ENCODE results near the gene FGF14. TPM values are rescaled to one million over a fixed set of nuclear protein-coding genes. Genes with fewer than 3 reads are reported as not detected.

Gene FGF14
- polyA plus RNA-seq, 1 donor (not counting 4 experiments of a cell fraction or from before 2014, with no cell fraction given): 0.09 TPM

DNA sequence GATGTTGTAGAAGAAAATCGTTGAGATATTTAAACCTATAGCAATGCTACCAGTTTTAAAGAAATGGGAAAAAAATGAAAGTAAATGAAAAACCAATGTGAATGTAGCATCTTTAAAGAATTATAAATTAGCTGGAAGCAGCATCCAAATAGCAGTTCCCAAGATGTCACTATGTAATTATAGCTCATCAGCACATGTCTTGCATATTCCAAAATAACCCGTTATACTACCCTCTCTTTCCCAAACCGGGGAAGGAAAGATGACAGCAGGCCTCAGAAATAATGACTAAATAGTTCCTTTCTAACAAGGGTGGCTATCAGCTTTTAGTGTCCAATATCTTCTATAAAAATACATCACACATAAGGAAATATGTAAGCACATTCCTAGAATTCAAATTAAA lies 140.5 kb downstream of the FGF14 start:
- dilution Hi-C loops (cut with MboI; ENCODE audit: extremely low pct_ligation_motif_present, low sequenced_read_pairs): no loop called here
- FAIRE-seq: no peak
- TF ChIP-seq EZH2 (IDR thresholded peaks at IDR 0.05; ENCODE audit: low read length): no peak
- TF ChIP-seq, protein P1, sequence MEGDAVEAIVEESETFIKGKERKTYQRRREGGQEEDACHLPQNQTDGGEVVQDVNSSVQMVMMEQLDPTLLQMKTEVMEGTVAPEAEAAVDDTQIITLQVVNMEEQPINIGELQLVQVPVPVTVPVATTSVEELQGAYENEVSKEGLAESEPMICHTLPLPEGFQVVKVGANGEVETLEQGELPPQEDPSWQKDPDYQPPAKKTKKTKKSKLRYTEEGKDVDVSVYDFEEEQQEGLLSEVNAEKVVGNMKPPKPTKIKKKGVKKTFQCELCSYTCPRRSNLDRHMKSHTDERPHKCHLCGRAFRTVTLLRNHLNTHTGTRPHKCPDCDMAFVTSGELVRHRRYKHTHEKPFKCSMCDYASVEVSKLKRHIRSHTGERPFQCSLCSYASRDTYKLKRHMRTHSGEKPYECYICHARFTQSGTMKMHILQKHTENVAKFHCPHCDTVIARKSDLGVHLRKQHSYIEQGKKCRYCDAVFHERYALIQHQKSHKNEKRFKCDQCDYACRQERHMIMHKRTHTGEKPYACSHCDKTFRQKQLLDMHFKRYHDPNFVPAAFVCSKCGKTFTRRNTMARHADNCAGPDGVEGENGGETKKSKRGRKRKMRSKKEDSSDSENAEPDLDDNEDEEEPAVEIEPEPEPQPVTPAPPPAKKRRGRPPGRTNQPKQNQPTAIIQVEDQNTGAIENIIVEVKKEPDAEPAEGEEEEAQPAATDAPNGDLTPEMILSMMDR (optimal IDR thresholded peaks at IDR 0.05 in 1 of 3, IDR thresholded peaks at IDR 0.05 in 1 of 3, conservative IDR thresholded peaks at IDR 0.05 in 1 of 3; ENCODE audit: extremely low read depth in 1 of 3, insufficient read depth in 2 of 3, low read length in 3 of 3): no peak

DNA sequence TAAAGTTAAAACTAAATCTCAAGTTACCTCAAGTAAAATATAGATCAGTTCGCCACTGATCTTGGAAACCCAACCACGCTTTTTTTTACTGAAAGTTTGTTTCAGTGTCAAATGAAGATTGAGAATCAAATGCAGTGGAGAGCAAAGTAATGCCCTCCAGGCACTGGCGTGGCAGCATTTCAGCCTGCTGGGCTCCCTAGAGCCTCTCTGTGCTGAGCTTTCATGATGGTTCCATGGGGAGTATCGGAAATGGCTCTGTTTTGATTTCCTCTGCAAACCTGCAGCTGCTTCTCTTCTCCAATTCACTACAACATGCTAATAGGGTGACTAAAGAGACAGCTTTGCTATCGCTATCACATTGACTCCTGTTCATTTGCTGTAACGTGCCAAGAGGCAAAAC lies 141.6 kb downstream of the FGF14 start:
- H3K9me3 ChIP-seq (ENCODE audit: control insufficient read depth, low read depth, low read length): no peaks in the 10 kb centered on the region
- H3K4me2 ChIP-seq (ENCODE audit: control insufficient read depth, extremely low read depth, insufficient read depth, low read depth, low read length): no peak overlapping the region
- H3K27ac ChIP-seq (ENCODE audit: control insufficient read depth, insufficient read depth, low read length): no peak overlapping the region
- H2AFZ ChIP-seq (ENCODE audit: control insufficient read depth, low read length): no peak overlapping the region
- no peak overlapping the region for H3K9ac ChIP-seq (ENCODE audit: control insufficient read depth, extremely low read depth, insufficient read depth, low read length)
- DNase-seq (ENCODE audit: low read depth, low spot score): no peak
- no peak for FAIRE-seq
- H3K79me2 ChIP-seq (ENCODE audit: control insufficient read depth, insufficient read depth, low read length): no peaks in the 10 kb centered on the region
- H3K4me3 ChIP-seq (ENCODE audit: control insufficient read depth in 2 of 3, extremely low read depth in 1 of 3, insufficient read depth in 2 of 3, low read depth in 1 of 3, low read length in 3 of 3): no peak overlapping the region
- H3K36me3 ChIP-seq (ENCODE audit: control insufficient read depth in 2 of 2, extremely low read depth in 1 of 2, insufficient read depth in 2 of 2, low read length in 2 of 2): no peaks in the 10 kb centered on the region
- dilution Hi-C loops (cut with MboI; ENCODE audit: extremely low pct_ligation_motif_present, low sequenced_read_pairs): no loop called here
- no peaks in the 10 kb centered on the region for H3K4me1 ChIP-seq (ENCODE audit: control insufficient read depth, extremely low read depth, insufficient read depth, low read length)
- TF ChIP-seq, protein P1 (optimal IDR thresholded peaks at IDR 0.05 in 1 of 3, IDR thresholded peaks at IDR 0.05 in 1 of 3, conservative IDR thresholded peaks at IDR 0.05 in 1 of 3; ENCODE audit: extremely low read depth in 1 of 3, insufficient read depth in 2 of 3, low read length in 3 of 3): no peak
- TF ChIP-seq EZH2 (IDR thresholded peaks at IDR 0.05; ENCODE audit: low read length): no peak
- H4K20me1 ChIP-seq (ENCODE audit: control insufficient read depth, extremely low read depth, insufficient read depth, low read length): no peaks in the 10 kb centered on the region
- H3K27me3 ChIP-seq (ENCODE audit: control insufficient read depth, extremely low read depth, insufficient read depth, low read length): no peaks in the 10 kb centered on the region
- H3K9me1 ChIP-seq (ENCODE audit: control insufficient read depth, extremely low read depth, insufficient read depth, low read length): no peaks in the 10 kb centered on the region

More for the DNA sequence above, 140.5 kb downstream of the FGF14 start:
- no peak for DNase-seq (ENCODE audit: low read depth, low spot score)
- H3K36me3 ChIP-seq (ENCODE audit: control insufficient read depth in 2 of 2, extremely low read depth in 1 of 2, insufficient read depth in 2 of 2, low read length in 2 of 2): no peaks in the 10 kb centered on the region
- no peaks in the 10 kb centered on the region for H3K9me3 ChIP-seq (ENCODE audit: control insufficient read depth, low read depth, low read length)
- no peak overlapping the region for H3K27ac ChIP-seq (ENCODE audit: control insufficient read depth, insufficient read depth, low read length)
- no peaks in the 10 kb centered on the region for H3K27me3 ChIP-seq (ENCODE audit: control insufficient read depth, extremely low read depth, insufficient read depth, low read length)
- no peaks in the 10 kb centered on the region for H3K4me1 ChIP-seq (ENCODE audit: control insufficient read depth, extremely low read depth, insufficient read depth, low read length)
- H3K4me2 ChIP-seq (ENCODE audit: control insufficient read depth, extremely low read depth, insufficient read depth, low read depth, low read length): no peak overlapping the region
- no peak overlapping the region for H3K4me3 ChIP-seq (ENCODE audit: control insufficient read depth in 2 of 3, extremely low read depth in 1 of 3, insufficient read depth in 2 of 3, low read depth in 1 of 3, low read length in 3 of 3)
- no peak overlapping the region for H3K9ac ChIP-seq (ENCODE audit: control insufficient read depth, extremely low read depth, insufficient read depth, low read length)
- no peak overlapping the region for H2AFZ ChIP-seq (ENCODE audit: control insufficient read depth, low read length)
- H4K20me1 ChIP-seq (ENCODE audit: control insufficient read depth, extremely low read depth, insufficient read depth, low read length): no peaks in the 10 kb centered on the region
- H3K9me1 ChIP-seq (ENCODE audit: control insufficient read depth, extremely low read depth, insufficient read depth, low read length): no peaks in the 10 kb centered on the region
- no peaks in the 10 kb centered on the region for H3K79me2 ChIP-seq (ENCODE audit: control insufficient read depth, insufficient read depth, low read length)

Data from keratinocyte (primary cell).